PC-9 (cell line): Measurements from ENCODE around the gene UMAD1. TPM values are rescaled to one million over a fixed set of nuclear protein-coding genes. Genes with fewer than 3 reads are reported as not detected.

Experiments used
- BruUV-seq: library from RNA; stranded (reverse); fragments of 400-500 nt; replicated peaks from 2 replicates; lab custom pipeline; 2021; lab: Mats Ljungman, UMichigan
- CTCF ChIA-PET: fragments of 300-600 bp; sonication (Branson Sonifier 250); formaldehyde crosslinking; loops from one replicate; lab custom pipeline; 2022; ENCODE audit warnings: antibody characterized with exemption; lab: Charles Lee
- POLR2A ChIA-PET: fragments of 300-600 bp; sonication (Branson Sonifier 250); formaldehyde crosslinking; loops from one replicate; lab custom pipeline; 2022; ENCODE audit warnings: antibody characterized with exemption; ENCODE audit not compliant: unreplicated experiment; lab: Charles Lee
- DNase-seq, 2 experiments: peaks; one replicate each; pipeline versions ENCODE4 v3.0.0 to v3.0.0-alpha.2; 2015 to 2022; ENCODE audit warnings: mixed read lengths in 1 of 2
- H2AFZ ChIP-seq: fragments of 200-600 bp; sonication (generic); 2 replicates; pipeline ENCODE4 v1.8.1; 2017; ENCODE audit warnings: antibody characterized with exemption
- H3F3A ChIP-seq: fragments of 200-600 bp; sonication (generic); 2 replicates; pipeline ENCODE4 v1.8.1; 2017; ENCODE audit warnings: antibody characterized with exemption, mild to moderate bottlenecking, low read depth; ENCODE audit not compliant: insufficient read depth
- H3K27ac ChIP-seq: fragments of 200-600 bp; sonication (generic); 2 replicates; pipeline ENCODE4 v1.6.1; 2016; ENCODE audit warnings: mixed run types
- H3K27me3 ChIP-seq: fragments of 200-600 bp; sonication (generic); 2 replicates; pipeline ENCODE4 v1.6.1; 2016; ENCODE audit warnings: low read depth, mixed run types; ENCODE audit not compliant: insufficient read depth
- H3K36me3 ChIP-seq: fragments of 200-600 bp; sonication (generic); 2 replicates; pipeline ENCODE4 v1.6.1; 2016; ENCODE audit warnings: low read depth, mixed run types
- H3K4me1 ChIP-seq: fragments of 200-600 bp; sonication (generic); replicated peaks from 2 replicates; pipeline ENCODE4 v1.6.1; 2016; ENCODE audit warnings: mixed run types; ENCODE audit not compliant: insufficient read depth
- H3K4me2 ChIP-seq: fragments of 200-600 bp; sonication (generic); 2 replicates; pipeline ENCODE4 v1.6.1; 2017; ENCODE audit warnings: mixed run types
- H3K4me3 ChIP-seq: fragments of 200-600 bp; sonication (generic); 2 replicates; pipeline ENCODE4 v1.6.1; 2016; ENCODE audit warnings: mixed run types
- H3K79me2 ChIP-seq: fragments of 200-600 bp; sonication (generic); 2 replicates; pipeline ENCODE4 v1.6.1; 2017; ENCODE audit warnings: low read depth, mixed run types
- H3K9me2 ChIP-seq: fragments of 200-600 bp; sonication (generic); 2 replicates; pipeline ENCODE4 v1.8.1; 2017; ENCODE audit warnings: mild to moderate bottlenecking; ENCODE audit not compliant: insufficient read depth
- H3K9me3 ChIP-seq: fragments of 200-600 bp; sonication (generic); 2 replicates; pipeline ENCODE4 v1.8.1; 2016; ENCODE audit warnings: low read depth; ENCODE audit not compliant: insufficient read depth
- H4K20me1 ChIP-seq: fragments of 200-600 bp; sonication (generic); 2 replicates; pipeline ENCODE4 v1.8.1; 2017; ENCODE audit not compliant: insufficient read depth
- EZH2 ChIP-seq: fragments of 200-600 bp; sonication (generic); IDR thresholded peaks from 2 replicates; pipeline ENCODE4 v1.8.0; 2017; ENCODE audit warnings: antibody characterized with exemption, low read depth
- intact Hi-C: fragments of 100-400 bp; cut with micrococcal nuclease; formaldehyde crosslinking; loops from one replicate; pipeline ENCODE4 v1.10.0; 2022; ENCODE audit not compliant: unreplicated experiment
- total RNA-seq: library from RNA; stranded (reverse); gene quantifications from 2 replicates; pipeline ENCODE4 v1.2.3, GENCODE V29; 2021
- TF ChIP-seq, protein P1 (sequence below): fragments of 200-600 bp; sonication (generic); conservative IDR thresholded peaks from 2 replicates; pipeline ENCODE4 v1.6.1; 2017; ENCODE audit warnings: mixed run types, antibody characterized with exemption, mild to moderate bottlenecking, moderate library complexity

UMAD1 gene
- total RNA-seq, 1 experiment from 2014 or later: 20.5 TPM

DNA sequence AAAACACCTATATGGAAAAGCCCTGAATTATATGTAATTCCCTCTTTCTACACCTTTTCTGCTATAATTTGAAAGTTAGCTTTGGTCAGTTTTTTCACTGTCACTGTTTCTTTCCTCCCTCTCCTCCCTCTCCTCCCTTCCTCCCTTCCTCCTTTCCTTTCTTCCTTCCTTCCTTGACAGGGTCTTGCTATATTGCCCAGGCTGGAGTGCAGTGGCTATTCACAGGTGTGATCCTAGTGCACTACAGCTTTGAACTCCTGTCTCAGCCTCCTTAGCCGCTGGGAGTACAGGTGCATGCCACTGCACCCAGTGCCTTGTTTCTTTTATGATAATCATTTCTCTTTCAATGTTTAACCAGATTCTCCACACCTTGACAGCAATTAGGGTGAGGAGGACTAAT is 22.1 kb upstream of the UMAD1 start:
- ChIA-PET POLR2A (no interaction called here), CTCF (no interaction called here)
- Histone ChIP-seq H3K4me3 (no peak overlapping the region), H4K20me1 (no peaks in the 10 kb centered on the region), H3K9me2 (no peaks in the 10 kb centered on the region), H3K27ac (no peak overlapping the region), H3K4me1 (no peaks in the 10 kb centered on the region), H3K9me3 (no peaks in the 10 kb centered on the region), H3K79me2 (no peaks in the 10 kb centered on the region), H3F3A (0 out of 2 replicates have a peak, but pooled peaks cover 3% of the 10 kb centered on the region), H3K36me3 (no peaks in the 10 kb centered on the region), H3K27me3 (no peaks in the 10 kb centered on the region), H3K4me2 (no peak overlapping the region), H2AFZ (no peak overlapping the region)
- BruUV-seq: no TSS peak
- intact Hi-C loops: no loop called here
- no peak for DNase-seq
- no peak for TF ChIP-seq EZH2
- TF ChIP-seq, protein P1, sequence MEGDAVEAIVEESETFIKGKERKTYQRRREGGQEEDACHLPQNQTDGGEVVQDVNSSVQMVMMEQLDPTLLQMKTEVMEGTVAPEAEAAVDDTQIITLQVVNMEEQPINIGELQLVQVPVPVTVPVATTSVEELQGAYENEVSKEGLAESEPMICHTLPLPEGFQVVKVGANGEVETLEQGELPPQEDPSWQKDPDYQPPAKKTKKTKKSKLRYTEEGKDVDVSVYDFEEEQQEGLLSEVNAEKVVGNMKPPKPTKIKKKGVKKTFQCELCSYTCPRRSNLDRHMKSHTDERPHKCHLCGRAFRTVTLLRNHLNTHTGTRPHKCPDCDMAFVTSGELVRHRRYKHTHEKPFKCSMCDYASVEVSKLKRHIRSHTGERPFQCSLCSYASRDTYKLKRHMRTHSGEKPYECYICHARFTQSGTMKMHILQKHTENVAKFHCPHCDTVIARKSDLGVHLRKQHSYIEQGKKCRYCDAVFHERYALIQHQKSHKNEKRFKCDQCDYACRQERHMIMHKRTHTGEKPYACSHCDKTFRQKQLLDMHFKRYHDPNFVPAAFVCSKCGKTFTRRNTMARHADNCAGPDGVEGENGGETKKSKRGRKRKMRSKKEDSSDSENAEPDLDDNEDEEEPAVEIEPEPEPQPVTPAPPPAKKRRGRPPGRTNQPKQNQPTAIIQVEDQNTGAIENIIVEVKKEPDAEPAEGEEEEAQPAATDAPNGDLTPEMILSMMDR: no peak

DNA sequence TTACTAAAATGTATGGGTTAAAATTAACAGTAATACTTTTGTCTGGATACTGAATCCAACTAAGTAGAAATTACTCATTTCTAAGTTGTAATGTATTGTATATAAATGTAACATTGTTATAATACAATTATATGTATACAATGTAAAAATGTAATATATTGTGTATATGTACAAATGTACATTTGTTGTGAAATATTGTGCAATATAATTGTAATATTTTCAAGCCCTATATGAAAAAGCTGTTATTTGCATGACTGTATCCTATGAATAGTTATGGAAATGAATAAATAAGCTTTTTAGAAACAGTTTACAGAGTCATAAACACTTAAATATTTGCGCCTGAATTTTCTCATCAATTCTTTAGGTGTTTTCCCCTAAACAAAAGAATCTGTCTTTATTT is 20.3 kb upstream of the UMAD1 start:
- no peaks in the 10 kb centered on the region for H3K4me1 ChIP-seq
- no peaks in the 10 kb centered on the region for H3K27me3 ChIP-seq
- intact Hi-C loops: no loop called here
- no TSS peak for BruUV-seq
- no peaks in the 10 kb centered on the region for H4K20me1 ChIP-seq
- H3F3A ChIP-seq: no peaks in the 10 kb centered on the region
- H2AFZ ChIP-seq: no peak overlapping the region
- POLR2A ChIA-PET: no interaction called here
- no peak overlapping the region for H3K4me2 ChIP-seq
- H3K36me3 ChIP-seq: no peaks in the 10 kb centered on the region
- no peak for DNase-seq
- TF ChIP-seq EZH2: no peak
- TF ChIP-seq, protein P1: no peak
- H3K79me2 ChIP-seq: no peaks in the 10 kb centered on the region
- H3K4me3 ChIP-seq: no peak overlapping the region
- H3K27ac ChIP-seq: no peak overlapping the region
- CTCF ChIA-PET: no interaction called here
- no peaks in the 10 kb centered on the region for H3K9me2 ChIP-seq
- H3K9me3 ChIP-seq: no peaks in the 10 kb centered on the region; the same call in 1 of the 2 replicates

DNA sequence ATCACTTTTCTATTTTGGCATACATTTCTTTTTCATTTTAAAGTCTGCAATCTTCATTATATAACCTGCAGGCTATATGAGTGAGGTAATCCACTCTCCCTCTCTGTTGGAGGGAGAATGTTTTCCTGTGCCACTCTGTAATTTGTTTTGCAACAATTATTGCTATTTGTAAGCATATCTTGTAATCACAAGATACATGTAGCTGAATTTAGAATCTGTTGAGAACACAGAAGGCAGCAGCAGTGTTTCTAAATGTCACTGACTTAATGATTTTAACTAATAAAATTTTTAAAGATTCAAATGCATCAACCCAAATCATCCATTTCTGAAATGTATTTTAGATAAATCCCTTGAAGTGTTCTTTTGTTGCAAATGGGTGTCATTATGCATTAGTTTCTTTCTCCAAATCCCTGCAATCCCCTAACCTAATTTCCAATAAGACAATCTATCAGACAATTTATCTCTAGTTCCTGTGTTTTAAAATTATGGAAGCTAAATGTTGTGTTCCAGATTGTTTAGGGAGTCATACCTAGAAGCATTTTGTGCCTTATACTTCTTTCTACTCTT is 19.8 kb upstream of the UMAD1 start:
- Histone ChIP-seq H3K9me2 (no peaks in the 10 kb centered on the region), H3K4me3 (no peak overlapping the region), H3F3A (no peaks in the 10 kb centered on the region), H3K27me3 (no peaks in the 10 kb centered on the region), H4K20me1 (no peaks in the 10 kb centered on the region), H2AFZ (no peak overlapping the region), H3K9me3 (peaks cover 3% of the 10 kb centered on the region; the same call in 1 of the 2 replicates), H3K27ac (no peak overlapping the region), H3K36me3 (no peaks in the 10 kb centered on the region), H3K4me1 (no peaks in the 10 kb centered on the region), H3K4me2 (no peak overlapping the region), H3K79me2 (no peaks in the 10 kb centered on the region)
- no peak for DNase-seq
- CTCF ChIA-PET: no interaction called here
- intact Hi-C loops: no loop called here
- POLR2A ChIA-PET: no interaction called here
- BruUV-seq: no TSS peak
- TF ChIP-seq, protein P1: no peak
- TF ChIP-seq EZH2: no peak
